Uterus (tissue), 4 donors: ENCODE results near the gene LCN9. TPM values are rescaled to one million over a fixed set of nuclear protein-coding genes. Genes with fewer than 3 reads are reported as not detected.

ENCODE experiments used
- DNase-seq, 2 donors: peaks; one replicate each; pipeline ENCODE4 v3.0.0-alpha.2; 2019 to 2020
- H3K27ac ChIP-seq, 2 donors: fragments of 200-600 bp; sonication (generic); 1 replicate in 1 of 2; 2 replicates in 1 of 2; pipeline ENCODE4 v1.5.1; 2016 to 2018
- H3K27me3 ChIP-seq, 2 donors: fragments of 200-600 bp; sonication (generic); one replicate each; pipeline ENCODE4 v1.5.1; 2018 to 2019; ENCODE audit warnings: control low read depth in 1 of 2
- H3K36me3 ChIP-seq, 2 donors: fragments of 200-600 bp; sonication (generic); one replicate each; pipeline ENCODE4 v1.5.1; 2019; ENCODE audit warnings: control low read depth in 1 of 2
- H3K4me1 ChIP-seq, 2 donors: fragments of 200-600 bp; sonication (generic); one replicate each; pipeline ENCODE4 v1.5.1; 2018 to 2019; ENCODE audit warnings: control low read depth in 1 of 2
- H3K4me3 ChIP-seq, 2 donors: fragments of 200-600 bp; sonication (generic); 1 replicate in 1 of 2; 2 replicates in 1 of 2; pipeline ENCODE4 v1.5.1; 2018 to 2019; ENCODE audit warnings: mild to moderate bottlenecking in 1 of 2
- H3K9me3 ChIP-seq, 2 donors: fragments of 200-600 bp; sonication (generic); one replicate each; pipeline ENCODE4 v1.5.1; 2019; ENCODE audit warnings: control low read depth in 1 of 2
- POLR2A ChIP-seq, 2 donors: fragments of 450-650 bp; IDR thresholded peaks; one replicate each; pipeline ENCODE4 v1.6.1; 2016; ENCODE audit warnings: antibody characterized with exemption in 2 of 2, mild to moderate bottlenecking in 1 of 2, moderate library complexity in 1 of 2
- intact Hi-C: fragments of 100-400 bp; cut with DNase I; formaldehyde crosslinking; loops from one replicate; pipeline ENCODE4 v1.15.1; 2023; ENCODE audit warnings: low total_unique reads
- total RNA-seq, 4 donors: library from RNA; depleted of rRNA in 3 of 4; stranded (reverse); fragments of >200 nt in 3 of 4; gene quantifications; one replicate each; pipeline versions ENCODE4 v1.1.0 to v1.2.4, GENCODE V29; 2014 to 2023
- TF ChIP-seq, protein P1 (sequence below), 4 experiments: fragments of 200-600 bp in 2 of 4; fragments of 450-650 bp in 2 of 4; sonication (generic) in 2 of 4; IDR thresholded peaks; one replicate each; pipeline ENCODE4 v1.5.1; 2016 to 2019; ENCODE audit warnings: antibody characterized with exemption in 4 of 4, mild to moderate bottlenecking in 2 of 4, moderate library complexity in 1 of 4
- donor health status: DM: yes; HTN: yes; CAD: no.

Gene LCN9
- total RNA-seq, 4 donors from 2014 or later, result not detected

DNA sequence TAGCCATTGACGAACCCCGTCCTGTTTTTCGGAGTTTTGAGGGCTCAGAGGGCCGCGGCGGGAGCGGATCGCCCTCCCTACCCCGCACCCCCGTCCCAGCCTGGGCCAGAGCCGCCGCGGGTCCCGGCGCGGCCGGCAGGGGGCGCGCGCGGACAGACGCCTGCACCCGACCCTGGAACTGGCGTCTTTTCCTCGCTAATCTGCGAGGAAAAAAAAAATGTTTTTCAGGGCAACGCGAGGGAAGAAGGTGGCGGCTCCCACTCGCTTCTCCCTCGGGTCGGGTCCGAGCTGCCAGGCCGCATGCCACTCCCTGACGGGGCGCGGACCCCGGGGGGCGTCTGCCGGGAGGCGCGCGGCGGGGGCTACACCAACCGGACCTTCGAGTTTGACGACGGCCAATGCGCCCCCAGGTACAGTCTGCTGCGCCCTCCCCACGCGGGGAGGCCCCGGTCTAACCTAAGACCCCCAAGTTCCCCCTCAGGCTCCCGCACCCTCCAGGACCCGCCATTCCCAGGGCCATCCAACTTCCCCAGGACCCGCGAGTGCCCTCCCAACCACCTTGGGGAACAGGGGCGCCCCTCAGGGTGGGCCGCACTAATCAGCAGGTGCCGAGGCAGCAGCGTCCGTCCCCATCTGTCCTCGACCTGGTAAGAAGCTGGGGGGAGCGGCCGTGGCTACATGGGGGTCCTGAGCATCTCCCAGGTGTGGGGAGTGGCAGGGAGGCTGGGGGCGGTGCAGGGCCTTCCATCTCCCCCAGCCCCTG lies 39.0 kb downstream of the LCN9 start, which contains the start of gene KCNT1:
TSS of gene KCNT1 (plus strand) at position 227 of the 763 bp plus-strand sequence. CDS start at position 301, 74 bp downstream.
- Histone ChIP-seq H3K4me3 (peak within 1 kb of the TSS in 1 of 2 donors; percentile 17), H3K36me3 (no peaks in the 10 kb centered on the region), H3K27me3 (peaks cover 4 to 28% of the 10 kb centered on the region in 2 donors), H3K9me3 (no peaks in the 10 kb centered on the region), H3K4me1 (peaks cover 0 to 9% of the 10 kb centered on the region in 2 donors), H3K27ac (no peak within 1 kb of the TSS)
- TF ChIP-seq POLR2A (IDR thresholded peaks at IDR 0.05), result no peak
- TF ChIP-seq, protein P1, sequence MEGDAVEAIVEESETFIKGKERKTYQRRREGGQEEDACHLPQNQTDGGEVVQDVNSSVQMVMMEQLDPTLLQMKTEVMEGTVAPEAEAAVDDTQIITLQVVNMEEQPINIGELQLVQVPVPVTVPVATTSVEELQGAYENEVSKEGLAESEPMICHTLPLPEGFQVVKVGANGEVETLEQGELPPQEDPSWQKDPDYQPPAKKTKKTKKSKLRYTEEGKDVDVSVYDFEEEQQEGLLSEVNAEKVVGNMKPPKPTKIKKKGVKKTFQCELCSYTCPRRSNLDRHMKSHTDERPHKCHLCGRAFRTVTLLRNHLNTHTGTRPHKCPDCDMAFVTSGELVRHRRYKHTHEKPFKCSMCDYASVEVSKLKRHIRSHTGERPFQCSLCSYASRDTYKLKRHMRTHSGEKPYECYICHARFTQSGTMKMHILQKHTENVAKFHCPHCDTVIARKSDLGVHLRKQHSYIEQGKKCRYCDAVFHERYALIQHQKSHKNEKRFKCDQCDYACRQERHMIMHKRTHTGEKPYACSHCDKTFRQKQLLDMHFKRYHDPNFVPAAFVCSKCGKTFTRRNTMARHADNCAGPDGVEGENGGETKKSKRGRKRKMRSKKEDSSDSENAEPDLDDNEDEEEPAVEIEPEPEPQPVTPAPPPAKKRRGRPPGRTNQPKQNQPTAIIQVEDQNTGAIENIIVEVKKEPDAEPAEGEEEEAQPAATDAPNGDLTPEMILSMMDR (IDR thresholded peaks at IDR 0.05), result peak; percentile 39 to 79 (median 74)
- peak in 1 of 2 donors; percentile 45 for DNase-seq
- intact Hi-C loops, result no loop called here

DNA sequence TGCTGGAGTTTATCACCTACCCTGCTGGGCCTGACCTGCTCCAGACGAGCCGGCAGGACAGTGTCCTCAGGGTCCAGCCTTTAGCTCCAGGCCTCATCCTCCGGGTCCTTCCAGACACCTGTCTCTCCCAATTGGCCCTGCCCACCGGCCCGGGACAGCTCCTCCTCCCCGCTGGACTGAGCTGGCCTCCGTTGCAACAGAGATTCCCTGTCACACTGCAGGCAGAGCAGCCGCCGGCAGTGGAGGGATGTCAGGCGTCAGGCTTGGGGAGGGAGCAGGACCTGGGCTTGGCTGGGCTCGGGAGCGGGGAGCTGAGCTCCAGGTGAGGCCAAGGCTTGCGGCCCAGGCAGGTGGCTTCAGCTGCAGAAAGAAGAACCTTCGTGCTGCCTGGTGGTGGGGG lies 40.6 kb downstream of the LCN9 start:
- no peak for DNase-seq
- intact Hi-C loops, result no loop called here
- peaks cover 4 to 34% of the 10 kb centered on the region in 2 donors for H3K27me3 ChIP-seq
- no peak overlapping the region for H3K27ac ChIP-seq
- no peak overlapping the region for H3K4me3 ChIP-seq
- TF ChIP-seq, protein P1 (IDR thresholded peaks at IDR 0.05), result no peak
- peaks cover 0 to 9% of the 10 kb centered on the region in 2 donors for H3K4me1 ChIP-seq
- no peaks in the 10 kb centered on the region for H3K9me3 ChIP-seq
- no peaks in the 10 kb centered on the region for H3K36me3 ChIP-seq

- no peak for DNase-seq
- Histone ChIP-seq H3K4me1 (peaks cover 0 to 9% of the 10 kb centered on the region in 2 donors), H3K27me3 (peaks cover 4 to 34% of the 10 kb centered on the region in 2 donors), H3K9me3 (no peaks in the 10 kb centered on the region), H3K27ac (no peak overlapping the region), H3K36me3 (no peaks in the 10 kb centered on the region), H3K4me3 (no peak overlapping the region)
- intact Hi-C loops, result no loop called here
- no peak for TF ChIP-seq POLR2A (IDR thresholded peaks at IDR 0.05)
- TF ChIP-seq, protein P1 (IDR thresholded peaks at IDR 0.05), result no peak
Observed at GRCh38 chr9:135704483-135704882, 41.4 kb downstream of the LCN9 start.

GRCh38 chr9:135705376-135705775 lies 42.3 kb downstream of the LCN9 start:
- H3K4me1 ChIP-seq, result peaks cover 0 to 9% of the 10 kb centered on the region in 2 donors
- no peaks in the 10 kb centered on the region for H3K36me3 ChIP-seq
- intact Hi-C loops, result no loop called here
- H3K9me3 ChIP-seq, result no peaks in the 10 kb centered on the region
- H3K4me3 ChIP-seq, result no peak overlapping the region
- DNase-seq, result no peak
- no peak overlapping the region for H3K27ac ChIP-seq
- H3K27me3 ChIP-seq, result peaks cover 4 to 34% of the 10 kb centered on the region in 2 donors
- TF ChIP-seq, protein P1 (IDR thresholded peaks at IDR 0.05), result no peak
- TF ChIP-seq POLR2A (IDR thresholded peaks at IDR 0.05), result no peak

- no peak for TF ChIP-seq POLR2A (IDR thresholded peaks at IDR 0.05)
- TF ChIP-seq, protein P1 (IDR thresholded peaks at IDR 0.05), result no peak
- H3K4me1 ChIP-seq, result peaks cover 0 to 9% of the 10 kb centered on the region in 2 donors
- peaks cover 4 to 34% of the 10 kb centered on the region in 2 donors for H3K27me3 ChIP-seq
- no peaks in the 10 kb centered on the region for H3K9me3 ChIP-seq
- H3K27ac ChIP-seq, result no peak overlapping the region
- H3K36me3 ChIP-seq, result no peaks in the 10 kb centered on the region
- no peak for DNase-seq
- no peak overlapping the region for H3K4me3 ChIP-seq
- intact Hi-C loops, result no loop called here
Observed at GRCh38 chr9:135706288-135706687, 43.2 kb downstream of the LCN9 start.
